Uterus (tissue), 4 donors: ENCODE results near the gene VIT. TPM values are rescaled to one million over a fixed set of nuclear protein-coding genes. Genes with fewer than 3 reads are reported as not detected.

Experiments
- DNase-seq, 2 donors: peaks; one replicate each; pipeline ENCODE4 v3.0.0-alpha.2; 2019 to 2020
- H3K27ac ChIP-seq, 2 donors: fragments of 200-600 bp; sonication (generic); 1 replicate in 1 of 2; 2 replicates in 1 of 2; pipeline ENCODE4 v1.5.1; 2016 to 2018
- H3K27me3 ChIP-seq, 2 donors: fragments of 200-600 bp; sonication (generic); one replicate each; pipeline ENCODE4 v1.5.1; 2018 to 2019; ENCODE audit warnings: control low read depth in 1 of 2
- H3K36me3 ChIP-seq, 2 donors: fragments of 200-600 bp; sonication (generic); one replicate each; pipeline ENCODE4 v1.5.1; 2019; ENCODE audit warnings: control low read depth in 1 of 2
- H3K4me1 ChIP-seq, 2 donors: fragments of 200-600 bp; sonication (generic); one replicate each; pipeline ENCODE4 v1.5.1; 2018 to 2019; ENCODE audit warnings: control low read depth in 1 of 2
- H3K4me3 ChIP-seq, 2 donors: fragments of 200-600 bp; sonication (generic); 1 replicate in 1 of 2; 2 replicates in 1 of 2; pipeline ENCODE4 v1.5.1; 2018 to 2019; ENCODE audit warnings: mild to moderate bottlenecking in 1 of 2
- H3K9me3 ChIP-seq, 2 donors: fragments of 200-600 bp; sonication (generic); one replicate each; pipeline ENCODE4 v1.5.1; 2019; ENCODE audit warnings: control low read depth in 1 of 2
- POLR2A ChIP-seq, 2 donors: fragments of 450-650 bp; IDR thresholded peaks; one replicate each; pipeline ENCODE4 v1.6.1; 2016; ENCODE audit warnings: antibody characterized with exemption in 2 of 2, mild to moderate bottlenecking in 1 of 2, moderate library complexity in 1 of 2
- intact Hi-C: fragments of 100-400 bp; cut with DNase I; formaldehyde crosslinking; loops from one replicate; pipeline ENCODE4 v1.15.1; 2023; ENCODE audit warnings: low total_unique reads
- total RNA-seq, 4 donors: library from RNA; depleted of rRNA in 3 of 4; stranded (reverse); fragments of >200 nt in 3 of 4; gene quantifications; one replicate each; pipeline versions ENCODE4 v1.1.0 to v1.2.4, GENCODE V29; 2014 to 2023
- TF ChIP-seq, protein P1 (sequence below), 4 experiments: fragments of 200-600 bp in 2 of 4; fragments of 450-650 bp in 2 of 4; sonication (generic) in 2 of 4; IDR thresholded peaks; one replicate each; pipeline ENCODE4 v1.5.1; 2016 to 2019; ENCODE audit warnings: antibody characterized with exemption in 4 of 4, mild to moderate bottlenecking in 2 of 4, moderate library complexity in 1 of 4
- donor health status: DM: yes; HTN: yes; CAD: no.

Gene VIT
- total RNA-seq, 4 donors from 2014 or later = 0.26 to 6.2 (median 2.8) TPM

DNA sequence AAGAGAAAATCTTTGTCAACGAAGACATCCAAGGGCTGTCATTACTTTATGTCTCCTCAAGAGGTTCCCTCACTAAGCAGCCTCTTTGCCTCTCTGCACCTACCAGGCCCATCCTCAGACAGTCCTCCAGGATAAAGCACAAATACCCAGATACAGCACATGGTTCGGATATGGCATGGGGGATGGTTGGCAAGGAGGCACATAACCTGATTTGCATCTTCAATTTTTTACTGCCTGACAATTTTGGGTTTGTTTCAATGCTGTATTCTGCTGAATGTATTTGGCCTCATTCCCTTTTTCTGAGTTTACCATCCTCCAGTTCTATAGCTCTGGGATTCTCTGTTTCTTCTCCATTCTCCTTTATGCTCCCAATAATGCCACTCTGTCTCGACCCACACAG, 78.8 kb downstream of the VIT start:
- no peak for DNase-seq
- no peaks in the 10 kb centered on the region for H3K27me3 ChIP-seq
- no peaks in the 10 kb centered on the region for H3K9me3 ChIP-seq
- intact Hi-C loops = no loop called here
- no peaks in the 10 kb centered on the region for H3K36me3 ChIP-seq
- TF ChIP-seq, protein P1, sequence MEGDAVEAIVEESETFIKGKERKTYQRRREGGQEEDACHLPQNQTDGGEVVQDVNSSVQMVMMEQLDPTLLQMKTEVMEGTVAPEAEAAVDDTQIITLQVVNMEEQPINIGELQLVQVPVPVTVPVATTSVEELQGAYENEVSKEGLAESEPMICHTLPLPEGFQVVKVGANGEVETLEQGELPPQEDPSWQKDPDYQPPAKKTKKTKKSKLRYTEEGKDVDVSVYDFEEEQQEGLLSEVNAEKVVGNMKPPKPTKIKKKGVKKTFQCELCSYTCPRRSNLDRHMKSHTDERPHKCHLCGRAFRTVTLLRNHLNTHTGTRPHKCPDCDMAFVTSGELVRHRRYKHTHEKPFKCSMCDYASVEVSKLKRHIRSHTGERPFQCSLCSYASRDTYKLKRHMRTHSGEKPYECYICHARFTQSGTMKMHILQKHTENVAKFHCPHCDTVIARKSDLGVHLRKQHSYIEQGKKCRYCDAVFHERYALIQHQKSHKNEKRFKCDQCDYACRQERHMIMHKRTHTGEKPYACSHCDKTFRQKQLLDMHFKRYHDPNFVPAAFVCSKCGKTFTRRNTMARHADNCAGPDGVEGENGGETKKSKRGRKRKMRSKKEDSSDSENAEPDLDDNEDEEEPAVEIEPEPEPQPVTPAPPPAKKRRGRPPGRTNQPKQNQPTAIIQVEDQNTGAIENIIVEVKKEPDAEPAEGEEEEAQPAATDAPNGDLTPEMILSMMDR (IDR thresholded peaks at IDR 0.05) = no peak
- no peak for TF ChIP-seq POLR2A (IDR thresholded peaks at IDR 0.05)
- no peak overlapping the region for H3K4me3 ChIP-seq
- H3K27ac ChIP-seq = no peak overlapping the region
- no peaks in the 10 kb centered on the region for H3K4me1 ChIP-seq

GRCh38 chr2:36775806-36776205, 79.3 kb downstream of the VIT start:
- no peak for DNase-seq
- no peak overlapping the region for H3K4me3 ChIP-seq
- H3K36me3 ChIP-seq = no peaks in the 10 kb centered on the region
- no peaks in the 10 kb centered on the region for H3K4me1 ChIP-seq
- H3K27me3 ChIP-seq = no peaks in the 10 kb centered on the region
- H3K27ac ChIP-seq = no peak overlapping the region
- no peaks in the 10 kb centered on the region for H3K9me3 ChIP-seq
- intact Hi-C loops = no loop called here
- TF ChIP-seq, protein P1 (IDR thresholded peaks at IDR 0.05) = no peak
- no peak for TF ChIP-seq POLR2A (IDR thresholded peaks at IDR 0.05)

- H3K4me3 ChIP-seq = no peak overlapping the region
- H3K4me1 ChIP-seq = no peaks in the 10 kb centered on the region
- H3K9me3 ChIP-seq = no peaks in the 10 kb centered on the region
- DNase-seq = no peak
- intact Hi-C loops = no loop called here
- no peaks in the 10 kb centered on the region for H3K27me3 ChIP-seq
- no peaks in the 10 kb centered on the region for H3K36me3 ChIP-seq
- no peak overlapping the region for H3K27ac ChIP-seq
- TF ChIP-seq, protein P1 (IDR thresholded peaks at IDR 0.05) = no peak
- no peak for TF ChIP-seq POLR2A (IDR thresholded peaks at IDR 0.05)
Measured at GRCh38 chr2:36777272-36777671, 80.8 kb downstream of the VIT start.

DNA sequence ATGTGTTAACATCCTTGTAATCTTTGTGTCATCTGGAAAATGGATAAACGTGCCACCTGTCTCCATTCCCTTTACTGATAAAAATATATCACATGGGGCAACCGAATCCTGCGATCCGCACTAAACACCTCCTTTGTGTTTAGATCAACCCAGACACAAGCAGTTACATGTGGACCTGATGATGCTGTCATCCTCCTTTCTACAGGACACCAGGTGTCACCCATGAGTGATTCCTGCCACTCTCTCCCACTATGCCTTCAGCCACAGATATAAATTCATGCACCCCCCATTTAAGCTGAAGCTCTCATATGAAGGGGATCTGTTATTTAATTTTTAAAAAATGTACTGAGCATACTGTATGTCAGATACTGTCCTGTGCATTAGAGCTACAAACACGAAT, 81.3 kb downstream of the VIT start:
- Histone ChIP-seq H3K4me1 (no peaks in the 10 kb centered on the region), H3K4me3 (no peak overlapping the region), H3K27me3 (no peaks in the 10 kb centered on the region), H3K36me3 (no peaks in the 10 kb centered on the region), H3K9me3 (no peaks in the 10 kb centered on the region), H3K27ac (no peak overlapping the region)
- no peak for DNase-seq
- no peak for TF ChIP-seq POLR2A (IDR thresholded peaks at IDR 0.05)
- TF ChIP-seq, protein P1 (IDR thresholded peaks at IDR 0.05) = no peak
- intact Hi-C loops = no loop called here

DNA sequence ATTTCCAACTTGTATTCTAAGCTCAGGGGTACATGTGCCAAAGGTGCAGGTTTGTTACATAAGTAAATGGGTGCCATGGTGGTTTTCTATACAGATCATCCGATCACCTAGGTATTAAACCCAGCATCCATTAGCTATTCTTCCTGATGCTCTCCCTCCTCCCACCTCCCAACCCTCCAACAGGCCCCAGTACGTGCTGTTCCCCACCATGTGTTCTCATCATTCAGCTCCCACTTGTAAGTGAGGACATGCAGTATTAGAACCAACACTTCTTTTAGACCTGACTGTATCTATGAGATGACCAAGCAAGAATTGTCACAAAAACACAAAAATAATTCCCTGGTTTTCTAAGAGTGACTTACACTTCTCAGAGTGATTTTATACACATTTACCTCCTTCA, 83.0 kb downstream of the VIT start:
- H3K4me1 ChIP-seq = no peaks in the 10 kb centered on the region
- TF ChIP-seq, protein P1 (IDR thresholded peaks at IDR 0.05) = no peak
- no peak for TF ChIP-seq POLR2A (IDR thresholded peaks at IDR 0.05)
- H3K36me3 ChIP-seq = no peaks in the 10 kb centered on the region
- no peaks in the 10 kb centered on the region for H3K27me3 ChIP-seq
- DNase-seq = no peak
- H3K27ac ChIP-seq = no peak overlapping the region
- H3K9me3 ChIP-seq = no peaks in the 10 kb centered on the region
- intact Hi-C loops = no loop called here
- H3K4me3 ChIP-seq = no peak overlapping the region
